ENCODE data around the gene DMD.

Gene DMD

GRCh38 chrX:31091819-31092218, 2119.5 kb downstream of the DMD start:
- no peaks in the 10 kb centered on the region for H4K20me1 ChIP-seq (ENCODE audit: insufficient read depth, low read length)
- no peaks in the 10 kb centered on the region for H3K9me3 ChIP-seq (replicated peaks; ENCODE audit: insufficient read depth, low read length)
- no peaks in the 10 kb centered on the region for H3K79me2 ChIP-seq (ENCODE audit: low read length)
- H3K4me3 ChIP-seq (ENCODE audit: low read length): no peak overlapping the region
- H3K9ac ChIP-seq (ENCODE audit: low read length): no peak overlapping the region
- no peaks in the 10 kb centered on the region for H3K4me1 ChIP-seq (ENCODE audit: low read length)
- no peak overlapping the region for H2AFZ ChIP-seq (ENCODE audit: low read length)
- H3K36me3 ChIP-seq (replicated peaks; ENCODE audit: insufficient read depth, low read length): no peaks in the 10 kb centered on the region
- H3K9me2 ChIP-seq (replicated peaks; ENCODE audit: insufficient read depth, low read length): no peaks in the 10 kb centered on the region
- no peaks in the 10 kb centered on the region for H3K27me3 ChIP-seq (replicated peaks; ENCODE audit: insufficient read depth, low read length)
- no peak overlapping the region for H3K4me2 ChIP-seq (ENCODE audit: low read depth, low read length)
- no peak overlapping the region for H3K27ac ChIP-seq (ENCODE audit: low read length)
- TF ChIP-seq EZH2phosphoT487 (IDR thresholded peaks at IDR 0.05; ENCODE audit: low read length) (no peak), EZH2 (optimal IDR thresholded peaks at IDR 0.05; ENCODE audit: low read depth, low read length) (no peak)
- TF ChIP-seq, protein P1, sequence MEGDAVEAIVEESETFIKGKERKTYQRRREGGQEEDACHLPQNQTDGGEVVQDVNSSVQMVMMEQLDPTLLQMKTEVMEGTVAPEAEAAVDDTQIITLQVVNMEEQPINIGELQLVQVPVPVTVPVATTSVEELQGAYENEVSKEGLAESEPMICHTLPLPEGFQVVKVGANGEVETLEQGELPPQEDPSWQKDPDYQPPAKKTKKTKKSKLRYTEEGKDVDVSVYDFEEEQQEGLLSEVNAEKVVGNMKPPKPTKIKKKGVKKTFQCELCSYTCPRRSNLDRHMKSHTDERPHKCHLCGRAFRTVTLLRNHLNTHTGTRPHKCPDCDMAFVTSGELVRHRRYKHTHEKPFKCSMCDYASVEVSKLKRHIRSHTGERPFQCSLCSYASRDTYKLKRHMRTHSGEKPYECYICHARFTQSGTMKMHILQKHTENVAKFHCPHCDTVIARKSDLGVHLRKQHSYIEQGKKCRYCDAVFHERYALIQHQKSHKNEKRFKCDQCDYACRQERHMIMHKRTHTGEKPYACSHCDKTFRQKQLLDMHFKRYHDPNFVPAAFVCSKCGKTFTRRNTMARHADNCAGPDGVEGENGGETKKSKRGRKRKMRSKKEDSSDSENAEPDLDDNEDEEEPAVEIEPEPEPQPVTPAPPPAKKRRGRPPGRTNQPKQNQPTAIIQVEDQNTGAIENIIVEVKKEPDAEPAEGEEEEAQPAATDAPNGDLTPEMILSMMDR (IDR thresholded peaks at IDR 0.05; ENCODE audit: low read length): no peak
- DNase-seq: no peak
- no peaks in the 10 kb centered on the region for H3F3A ChIP-seq (ENCODE audit: insufficient read depth, low read length)

GRCh38 chrX:31074522-31074921, 2136.8 kb downstream of the DMD start:
- no peak overlapping the region for H3K9ac ChIP-seq (ENCODE audit: low read length)
- H3F3A ChIP-seq (ENCODE audit: insufficient read depth, low read length): no peaks in the 10 kb centered on the region
- DNase-seq: no peak
- H2AFZ ChIP-seq (ENCODE audit: low read length): no peak overlapping the region
- H3K27me3 ChIP-seq (replicated peaks; ENCODE audit: insufficient read depth, low read length): no peaks in the 10 kb centered on the region
- H3K4me3 ChIP-seq (ENCODE audit: low read length): no peak overlapping the region
- no peak for TF ChIP-seq EZH2 (optimal IDR thresholded peaks at IDR 0.05; ENCODE audit: low read depth, low read length)
- TF ChIP-seq, protein P1 (IDR thresholded peaks at IDR 0.05; ENCODE audit: low read length): no peak
- no peak for TF ChIP-seq EZH2phosphoT487 (IDR thresholded peaks at IDR 0.05; ENCODE audit: low read length)
- no peaks in the 10 kb centered on the region for H4K20me1 ChIP-seq (ENCODE audit: insufficient read depth, low read length)
- H3K4me2 ChIP-seq (ENCODE audit: low read depth, low read length): no peak overlapping the region
- H3K27ac ChIP-seq (ENCODE audit: low read length): no peak overlapping the region
- no peaks in the 10 kb centered on the region for H3K4me1 ChIP-seq (ENCODE audit: low read length)
- no peaks in the 10 kb centered on the region for H3K79me2 ChIP-seq (ENCODE audit: low read length)
- H3K9me3 ChIP-seq (replicated peaks; ENCODE audit: insufficient read depth, low read length): no peaks in the 10 kb centered on the region
- no peaks in the 10 kb centered on the region for H3K36me3 ChIP-seq (replicated peaks; ENCODE audit: insufficient read depth, low read length)
- no peaks in the 10 kb centered on the region for H3K9me2 ChIP-seq (replicated peaks; ENCODE audit: insufficient read depth, low read length)

DNA sequence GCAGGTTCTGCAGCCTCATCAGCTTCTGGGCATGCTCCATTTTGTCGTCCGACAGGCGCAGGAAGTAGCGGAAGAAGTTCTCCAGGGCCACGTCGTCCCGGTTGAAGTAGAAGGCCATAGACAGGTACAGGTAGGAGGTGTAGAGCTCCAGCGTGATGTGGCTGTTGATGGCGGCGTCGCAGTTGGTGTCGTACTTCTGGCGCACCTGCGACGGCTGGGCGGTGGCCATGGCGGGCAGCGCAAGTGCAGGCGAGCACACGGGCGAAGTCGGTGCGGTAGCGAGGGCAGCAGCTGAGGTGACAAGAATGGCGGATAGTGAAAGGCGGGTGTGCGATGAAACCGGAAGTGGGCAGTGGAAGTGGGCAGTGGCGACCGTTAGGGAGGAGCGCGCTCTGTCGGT, 2139.6 kb downstream of the DMD start, which contains the start of gene FTHL17:
Gene FTHL17 (minus strand): TSS at position 317 of the 400 bp plus-strand sequence. CDS start 88 bp downstream, at position 229.
- H3K27ac ChIP-seq (ENCODE audit: low read length): no peak within 1 kb of the TSS
- DNase-seq: no peak
- no peaks in the 10 kb centered on the region for H3K27me3 ChIP-seq (replicated peaks; ENCODE audit: insufficient read depth, low read length)
- H3K9me2 ChIP-seq (replicated peaks; ENCODE audit: insufficient read depth, low read length): no peaks in the 10 kb centered on the region
- no peaks in the 10 kb centered on the region for H3K79me2 ChIP-seq (ENCODE audit: low read length)
- no peaks in the 10 kb centered on the region for H3K9me3 ChIP-seq (replicated peaks; ENCODE audit: insufficient read depth, low read length)
- no peaks in the 10 kb centered on the region for H3F3A ChIP-seq (ENCODE audit: insufficient read depth, low read length)
- H3K9ac ChIP-seq (ENCODE audit: low read length): no peak within 1 kb of the TSS
- no peaks in the 10 kb centered on the region for H4K20me1 ChIP-seq (ENCODE audit: insufficient read depth, low read length)
- no peak within 1 kb of the TSS for H3K4me2 ChIP-seq (ENCODE audit: low read depth, low read length)
- TF ChIP-seq EZH2phosphoT487 (IDR thresholded peaks at IDR 0.05; ENCODE audit: low read length) (no peak), EZH2 (optimal IDR thresholded peaks at IDR 0.05; ENCODE audit: low read depth, low read length) (no peak)
- TF ChIP-seq, protein P1 (IDR thresholded peaks at IDR 0.05; ENCODE audit: low read length): no peak
- H2AFZ ChIP-seq (ENCODE audit: low read length): no peak within 1 kb of the TSS
- no peaks in the 10 kb centered on the region for H3K4me1 ChIP-seq (ENCODE audit: low read length)
- no peak within 1 kb of the TSS for H3K4me3 ChIP-seq (ENCODE audit: low read length)
- H3K36me3 ChIP-seq (replicated peaks; ENCODE audit: insufficient read depth, low read length): no peaks in the 10 kb centered on the region

Measured in MM.1S (cell line).